Measurements from ENCODE around the gene NPY4R2.
"Not testable (repeated sequence)": the region's sequence is repeated elsewhere in the genome, so short reads cannot be mapped to it uniquely, and the experiment has no call there.

GRCh38 chr10:47890737-47891136 lies 27.7 kb upstream of the NPY4R2 start:
- TF ChIP-seq CTCF, EP300, POLR2A (IDR thresholded peaks at IDR 0.05): not testable (repeated sequence)

Data from ovary (tissue), 3 donors.